COLO668 (cell line): ENCODE data around the gene SYK.

Source experiments
- DNase-seq: peaks from one replicate; lab custom pipeline; 2025; ENCODE audit not compliant: unreplicated experiment; lab: John Stamatoyannopoulos, UW

The SYK gene

DNA sequence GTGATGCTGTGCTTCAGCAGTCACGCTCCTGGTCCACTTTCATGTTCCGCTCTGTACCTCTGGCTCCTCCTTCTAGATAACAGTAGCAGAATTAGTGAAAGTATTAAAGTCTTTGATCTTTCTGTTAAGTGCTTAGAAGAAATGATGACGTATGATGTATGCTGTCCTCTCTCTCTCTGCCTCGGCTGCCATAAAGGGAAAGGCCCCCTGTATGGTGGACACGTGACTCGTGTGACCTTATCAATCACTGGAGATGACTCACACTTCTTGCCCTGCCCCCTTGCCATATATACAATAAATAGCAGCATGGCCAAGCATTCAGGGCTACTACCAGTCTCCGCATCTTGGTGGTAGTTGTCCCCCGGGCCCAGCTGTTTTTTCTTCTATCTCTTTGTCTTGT lies 100.3 kb downstream of the SYK start:
- no peak for DNase-seq

GRCh38 chr9:90903766-90904424 lies 102.3 kb downstream of the SYK start:
- no peak for DNase-seq

GRCh38 chr9:90904706-90905478 lies 103.3 kb downstream of the SYK start:
- DNase-seq, result peak; percentile 47

- no peak for DNase-seq
Observed at GRCh38 chr9:90905822-90906221, 104.2 kb downstream of the SYK start.

DNA sequence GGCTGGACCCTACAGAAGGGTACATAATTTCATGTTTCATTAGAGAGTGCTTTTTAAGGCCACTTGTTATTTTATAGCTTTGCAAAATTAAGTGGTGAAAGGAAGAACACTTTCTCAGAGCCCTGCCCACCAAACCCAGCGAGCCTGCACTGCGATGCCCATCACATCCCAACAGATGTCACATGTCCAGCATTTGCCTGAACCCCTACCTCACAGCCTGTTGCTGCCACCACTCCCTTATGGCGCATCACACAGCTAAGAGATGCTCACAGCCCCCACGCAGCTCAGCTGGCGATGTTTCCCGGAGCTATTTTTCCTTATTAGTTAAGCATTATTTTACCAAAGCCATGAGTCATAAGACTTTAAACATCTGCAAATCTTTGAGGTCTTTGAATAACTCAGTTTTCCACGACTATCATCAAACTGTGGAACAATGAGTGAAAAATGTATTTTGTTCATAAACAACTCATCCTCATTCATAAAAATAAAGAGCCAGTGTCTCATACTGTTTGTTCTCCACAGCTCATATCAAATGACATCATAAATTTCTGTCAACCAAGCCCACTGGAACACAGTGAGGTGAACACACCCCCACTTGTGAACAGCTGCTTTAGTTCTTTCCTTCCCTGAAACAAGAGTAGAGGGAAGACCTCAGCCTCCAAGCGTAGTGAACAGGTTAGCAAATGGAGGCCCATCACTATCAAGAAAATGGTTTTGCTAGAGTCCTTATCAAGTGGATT lies 104.9 kb downstream of the SYK start:
- DNase-seq, result peak; percentile 32

DNA sequence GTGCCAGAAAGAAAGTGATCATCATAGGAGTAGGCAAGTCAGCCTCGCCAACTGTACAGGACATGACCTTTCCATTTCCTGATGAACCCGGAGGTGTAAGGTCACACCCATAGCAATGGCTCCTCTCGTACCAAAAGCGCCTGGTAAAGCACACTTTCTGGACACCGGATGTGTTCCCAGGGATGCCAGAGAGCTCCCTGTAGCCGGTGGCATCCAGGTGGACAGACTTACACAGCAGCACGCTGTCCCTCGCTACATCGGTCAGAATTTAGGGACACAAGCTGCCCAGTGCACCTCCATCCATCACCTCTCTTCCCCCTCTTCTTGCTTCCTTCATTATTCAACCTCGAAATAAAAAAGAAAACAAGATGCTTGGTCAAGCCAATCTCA lies 105.4 kb downstream of the SYK start:
- DNase-seq, result no peak

GRCh38 chr9:90907790-90908189 lies 106.2 kb downstream of the SYK start:
- no peak for DNase-seq

- DNase-seq, result peak; percentile 48
Observed at GRCh38 chr9:90909225-90909624, 107.6 kb downstream of the SYK start.

- DNase-seq, result no peak
Observed at GRCh38 chr9:90909747-90910283, 108.2 kb downstream of the SYK start.

DNA sequence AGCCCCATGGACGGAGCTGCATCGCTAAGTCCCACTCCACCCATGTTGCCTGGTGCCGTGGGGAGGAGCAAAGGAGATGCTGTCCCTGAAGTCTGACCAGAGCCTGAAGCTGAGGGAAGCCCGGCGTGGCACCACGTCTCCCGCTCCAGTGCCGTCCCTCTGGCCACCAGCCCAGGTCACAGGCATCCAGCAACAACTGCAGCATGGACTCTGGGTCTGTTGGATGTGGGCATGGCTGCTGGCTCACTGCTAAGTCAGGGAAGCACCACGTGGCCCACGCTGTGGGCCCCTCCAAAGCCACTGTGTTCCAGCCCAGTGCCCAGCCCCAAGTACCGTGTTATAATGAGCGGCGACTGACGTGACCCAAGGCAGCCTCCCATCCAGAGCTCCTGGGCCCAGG lies 112.6 kb downstream of the SYK start:
- no peak for DNase-seq

- peak; percentile 76 for DNase-seq
Observed at GRCh38 chr9:90914868-90915483, 113.4 kb downstream of the SYK start.

DNA sequence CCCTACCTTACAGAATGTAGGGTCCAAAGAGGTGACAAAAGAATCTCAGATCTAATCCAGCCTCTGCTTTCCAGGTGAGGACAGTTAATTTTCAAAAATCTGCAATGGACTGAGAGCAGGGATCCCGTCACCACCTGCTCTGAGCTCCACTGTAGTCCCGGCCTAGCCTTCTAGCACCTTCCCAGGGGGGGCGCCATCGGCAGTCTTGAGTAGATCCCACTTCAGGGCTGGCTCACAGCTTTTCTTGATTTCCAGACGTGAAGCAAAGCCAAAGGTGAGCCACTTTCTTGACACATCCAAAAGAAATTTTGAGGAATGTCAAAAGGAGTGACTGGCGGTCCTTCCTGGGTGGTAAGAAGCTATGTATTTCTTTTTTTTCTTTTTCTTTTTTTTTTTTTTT lies 114.1 kb downstream of the SYK start:
- peak; percentile 43 for DNase-seq

DNA sequence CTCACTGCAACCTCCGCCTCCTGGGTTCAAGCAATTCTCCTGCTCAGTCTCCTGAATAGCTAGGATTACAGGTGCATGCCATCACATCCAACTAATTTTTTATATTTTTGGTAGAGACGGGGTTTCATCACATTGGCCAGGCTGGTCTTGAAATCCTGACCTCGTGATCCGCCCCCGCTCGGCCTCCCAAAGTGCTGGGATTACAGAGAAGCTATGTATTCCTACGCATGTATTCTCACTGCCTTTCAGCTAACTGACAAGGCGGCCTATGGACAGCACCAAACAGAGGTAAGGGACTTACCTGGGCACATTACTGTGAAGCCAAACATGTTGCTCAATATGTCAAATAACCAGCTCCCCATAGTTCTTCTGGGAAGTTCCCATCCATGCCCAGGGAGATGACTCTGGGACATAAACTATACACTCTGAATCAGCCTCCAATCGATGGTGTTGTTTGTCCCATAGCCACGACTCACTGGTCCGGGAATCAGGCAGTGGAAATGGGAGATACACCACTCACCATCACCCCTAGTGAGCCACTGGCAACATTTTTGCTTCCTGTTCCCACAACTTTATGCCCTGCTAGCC lies 114.6 kb downstream of the SYK start:
- DNase-seq, result no peak

- DNase-seq, result no peak
Observed at GRCh38 chr9:90919883-90920282, 118.3 kb downstream of the SYK start.

DNA sequence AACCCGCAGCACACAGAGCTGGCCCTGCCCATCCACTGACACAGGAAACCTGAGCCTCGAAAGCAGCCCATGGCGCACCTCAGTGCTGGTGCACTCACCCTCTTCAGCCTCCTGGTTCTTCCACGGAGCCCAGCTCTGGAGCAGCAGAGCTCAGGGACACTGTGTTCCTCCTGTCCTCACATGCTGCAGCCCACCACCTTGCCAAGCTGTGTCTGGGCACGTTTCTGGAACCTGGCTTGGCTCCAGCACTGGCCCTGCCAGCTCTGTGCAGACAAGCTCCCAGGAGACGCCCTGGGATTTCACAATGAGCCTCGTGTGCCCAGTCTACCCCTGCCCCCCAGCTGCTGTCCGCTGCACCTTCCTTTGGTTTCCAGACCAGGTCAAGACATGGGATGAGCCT lies 119.5 kb downstream of the SYK start:
- peak; percentile 7 for DNase-seq

- no peak for DNase-seq
Observed at GRCh38 chr9:90921969-90922368, 120.3 kb downstream of the SYK start.

DNA sequence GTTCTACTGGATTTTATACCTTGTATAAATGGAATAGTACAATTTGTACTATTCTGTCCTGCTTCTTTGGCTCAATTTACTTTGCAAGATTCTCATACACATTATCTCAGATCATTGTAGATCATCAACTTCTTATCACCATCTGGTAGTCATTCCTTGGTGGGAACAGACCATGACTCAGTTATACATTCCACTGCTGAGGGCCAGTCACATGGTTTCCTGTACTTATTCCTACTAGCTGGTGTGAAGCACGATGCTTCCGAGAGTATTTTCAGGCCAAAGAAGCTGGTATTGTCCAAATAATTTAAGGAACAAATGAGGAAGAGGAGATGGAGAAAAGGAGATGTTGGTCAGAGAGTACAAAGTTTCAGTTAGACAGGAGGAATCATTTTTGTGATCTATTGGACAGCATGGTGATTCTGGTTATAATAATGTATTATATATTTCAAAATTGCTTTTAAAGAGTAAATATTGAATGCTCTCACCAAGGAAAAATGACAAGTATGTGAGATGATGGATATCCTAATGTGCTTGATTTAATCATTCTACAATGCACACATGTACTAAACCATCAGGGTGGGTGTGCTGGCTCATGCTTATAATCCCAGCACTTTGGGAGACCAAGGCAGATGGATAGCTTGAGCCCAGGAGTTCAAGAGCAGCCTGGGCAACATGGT lies 124.1 kb downstream of the SYK start:
- DNase-seq, result no peak

- no peak for DNase-seq
Observed at GRCh38 chr9:90926936-90927335, 125.3 kb downstream of the SYK start.

DNA sequence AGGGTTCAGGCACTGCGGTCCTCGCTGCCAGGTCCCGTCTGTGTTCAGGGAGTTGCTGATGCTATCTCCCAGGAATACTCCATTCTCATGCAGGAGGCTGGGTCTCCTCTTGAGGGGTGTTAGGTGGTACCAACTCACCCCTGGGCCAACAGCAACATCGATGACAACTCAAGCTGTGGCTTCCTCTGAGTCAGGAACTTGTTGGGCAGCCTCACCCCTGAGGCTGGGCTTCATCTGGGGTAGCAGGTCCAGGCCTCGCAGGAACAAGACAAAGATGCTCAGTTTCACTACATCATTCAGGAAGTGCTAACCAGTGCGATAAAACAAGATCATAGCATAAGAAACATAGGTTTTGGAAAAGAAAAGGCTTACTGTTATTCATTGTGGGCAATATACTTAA lies 125.9 kb downstream of the SYK start:
- no peak for DNase-seq

DNA sequence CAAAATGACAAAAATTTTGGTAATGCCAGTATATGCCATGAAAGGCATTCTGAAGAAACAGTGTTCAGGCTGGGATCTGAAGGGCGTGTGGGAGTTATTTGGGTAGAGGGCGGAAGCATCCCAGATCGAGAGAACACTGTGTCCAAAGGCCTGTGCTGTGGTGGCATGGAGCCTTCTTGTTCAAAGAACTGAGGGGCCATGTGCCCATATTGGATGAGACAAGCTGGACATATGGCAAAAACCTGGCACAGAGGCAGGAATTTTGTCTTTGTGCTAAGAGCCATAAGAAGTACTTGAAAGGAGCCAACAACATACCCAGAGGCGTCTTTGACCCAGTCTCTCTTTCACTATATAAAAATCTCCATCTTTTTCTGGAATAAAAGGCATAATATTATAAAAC lies 128.0 kb downstream of the SYK start:
- DNase-seq, result no peak
